Measurements from ENCODE around the gene NUPR2.

DNA sequence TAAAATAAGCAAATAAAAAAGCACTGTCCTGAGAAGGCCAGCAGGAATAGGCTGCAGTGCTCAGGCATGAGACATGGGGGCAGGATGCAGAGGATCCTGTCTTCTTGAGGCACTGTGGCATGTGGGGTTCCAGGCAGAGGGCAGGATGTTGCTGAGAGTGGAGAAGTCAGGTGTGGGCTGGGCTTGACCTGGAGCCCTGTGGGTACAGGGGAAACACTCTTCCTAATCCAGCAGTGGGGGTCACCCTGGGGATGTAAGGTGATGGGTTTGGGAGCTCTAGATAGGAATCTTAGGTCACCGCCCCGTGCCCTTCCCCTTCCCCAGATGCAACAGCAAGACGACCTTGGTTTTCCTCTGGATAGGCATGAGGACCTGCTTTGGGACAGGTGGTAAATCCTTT lies 38.5 kb downstream of the NUPR2 start:
- TF ChIP-seq CTCF (IDR thresholded peaks at IDR 0.05) (no peak), POLR2AphosphoS5 (IDR thresholded peaks at IDR 0.05) (no peak), POLR2A (IDR thresholded peaks at IDR 0.05) (no peak)
